Forelimb muscle (tissue), 1 donor: ENCODE measurements around the gene SGO2. TPM values are rescaled to one million over a fixed set of nuclear protein-coding genes. Genes with fewer than 3 reads are reported as not detected.
"Not testable (repeated sequence)": the region's sequence is repeated elsewhere in the genome, so short reads cannot be mapped to it uniquely, and the experiment has no call there.

Source experiments
- DNase-seq: peaks from one replicate; pipeline ENCODE4 v3.0.0-alpha.2; 2013; ENCODE audit warnings: low read depth
- polyA plus RNA-seq: library from polyadenylated mRNA; unstranded; fragments of 120-200 nt; gene quantifications from one replicate; pipeline ENCODE4 v1.2.1, GENCODE V29; 2013; ENCODE audit not compliant: insufficient read length

SGO2 gene
- polyA plus RNA-seq, 1 donor = 6.5 TPM

GRCh38 chr2:200523604-200524003 is 2.4 kb upstream of the SGO2 start:
- DNase-seq = no peak

- no peak for DNase-seq
Measured at GRCh38 chr2:200525066-200525465, 941 bp upstream of the SGO2 start.

- DNase-seq = no peak
Measured at GRCh38 chr2:200525551-200525881, 491 bp upstream of the SGO2 start.

- no peak for DNase-seq
Measured at GRCh38 chr2:200528228-200528627, 2.2 kb downstream of the SGO2 start.

- DNase-seq = no peak
Measured at GRCh38 chr2:200533754-200534153, 7.7 kb downstream of the SGO2 start.

- no peak for DNase-seq
Measured at GRCh38 chr2:200534572-200534971, 8.6 kb downstream of the SGO2 start.

GRCh38 chr2:200538139-200538538 is 12.1 kb downstream of the SGO2 start:
- DNase-seq = no peak

GRCh38 chr2:200540793-200541192 is 14.8 kb downstream of the SGO2 start:
- DNase-seq = no peak

- DNase-seq = not testable (repeated sequence)
Measured at GRCh38 chr2:200566596-200566995, 40.6 kb downstream of the SGO2 start.

- no peak for DNase-seq
Measured at GRCh38 chr2:200567932-200568331, 41.9 kb downstream of the SGO2 start.

- DNase-seq = no peak
Measured at GRCh38 chr2:200575957-200576356, 50.0 kb downstream of the SGO2 start.

- DNase-seq = no peak
Measured at GRCh38 chr2:200577027-200577426, 51.0 kb downstream of the SGO2 start.

- DNase-seq = no peak
Measured at GRCh38 chr2:200578778-200579177, 52.8 kb downstream of the SGO2 start.

GRCh38 chr2:200584639-200585038 is 58.6 kb downstream of the SGO2 start:
- DNase-seq = no peak

- DNase-seq = no peak
Measured at GRCh38 chr2:200585340-200585729, 59.3 kb downstream of the SGO2 start.

- no peak for DNase-seq
Measured at GRCh38 chr2:200585730-200586643, 60.0 kb downstream of the SGO2 start, which contains the start of gene AOX1. Gene AOX1, plus strand, starts transcription at chr2:200586014. Its CDS starts 95 bp downstream, at chr2:200586109.

- no peak for DNase-seq
Measured at GRCh38 chr2:200586644-200586975, 60.6 kb downstream of the SGO2 start.

GRCh38 chr2:200587007-200587616 is 61.1 kb downstream of the SGO2 start:
- no peak for DNase-seq

GRCh38 chr2:200588076-200588678 is 62.2 kb downstream of the SGO2 start:
- DNase-seq = no peak

- DNase-seq = no peak
Measured at GRCh38 chr2:200590090-200590489, 64.1 kb downstream of the SGO2 start.

GRCh38 chr2:200591308-200591707 is 65.3 kb downstream of the SGO2 start:
- DNase-seq = no peak

GRCh38 chr2:200592406-200593075 is 66.5 kb downstream of the SGO2 start:
- no peak for DNase-seq
